HPDE6-E6E7 (cell line): ENCODE results near the gene ISCA1.

Experiments used
- DNase-seq: peaks from one replicate; pipeline ENCODE4 v3.0.0; 2011; ENCODE audit warnings: missing footprints; ENCODE audit errors: extremely low spot score

ISCA1 gene

GRCh38 chr9:86230858-86231257, 51.5 kb downstream of the ISCA1 start:
- DNase-seq, result no peak

- no peak for DNase-seq
Measured at GRCh38 chr9:86222667-86223066, 59.7 kb downstream of the ISCA1 start.

- no peak for DNase-seq
Measured at GRCh38 chr9:86219606-86220005, 62.7 kb downstream of the ISCA1 start.

GRCh38 chr9:86217076-86217755, 65.1 kb downstream of the ISCA1 start:
- DNase-seq, result no peak
